Pancreas (tissue), 10 donors: ENCODE data around the gene HACD3. TPM values are rescaled to one million over a fixed set of nuclear protein-coding genes. Genes with fewer than 3 reads are reported as not detected.

Experiments
- ATAC-seq, 4 donors: fragments of 200-7000 bp; cut with Tn5 transposase; one replicate each; pipeline versions ENCODE4 v1.8.0 to v1.9.1; 2020; ENCODE audit warnings: mild to moderate bottlenecking in 4 of 4, moderate library complexity in 4 of 4
- DNase-seq, 6 donors: peaks; one replicate each; pipeline ENCODE4 v3.0.0-alpha.2; 2020
- FAIRE-seq: peaks from 2 replicates; lab custom pipeline; 2012; peaks lifted over from hg19 to GRCh38; lab: Jason Lieb, UNC
- H3K27ac ChIP-seq, 4 donors: fragments of 200-600 bp; sonication (generic); 1 replicate in 3 of 4; 2 replicates in 1 of 4; pipeline versions ENCODE4 v1.5.0 to v1.8.0; 2020
- H3K27me3 ChIP-seq, 4 donors: fragments of 200-600 bp; one replicate each; pipeline ENCODE4 v1.8.0; 2021
- H3K36me3 ChIP-seq, 3 donors: fragments of 200-600 bp; sonication (generic) in 1 of 3; one replicate each; pipeline versions ENCODE4 v1.5.0 to v1.8.0; 2020 to 2021
- H3K4me1 ChIP-seq, 3 donors: fragments of 200-600 bp; one replicate each; pipeline ENCODE4 v1.8.0; 2021
- H3K4me3 ChIP-seq, 4 donors: fragments of 200-600 bp; sonication (generic) in 2 of 4; one replicate each; pipeline versions ENCODE4 v1.5.0 to v1.8.0; 2020 to 2021
- H3K9me3 ChIP-seq, 4 donors: fragments of 200-600 bp; one replicate each; pipeline ENCODE4 v1.8.0; 2021
- WGBS, 2 donors: extraction: QIAGEN DNeasy Blood & Tissue Kit; methylation state at CpG; one replicate each; pipeline ENCODE4 v1.1.7; 2013; 5-methylcytosine and 5-hydroxymethylcytosine counted together
- intact Hi-C, 3 donors: fragments of 100-400 bp; cut with DNase I; formaldehyde crosslinking; loops; one replicate each; pipeline versions ENCODE4 v1.11.1 to v1.14.2; 2022
- polyA plus RNA-seq, 2 donors: library from polyadenylated mRNA; stranded (reverse); fragments of 200-250 nt; gene quantifications; one replicate each; pipeline ENCODE4 v1.2.3, GENCODE V29; 2013
- total RNA-seq, 6 donors: library from RNA; stranded (reverse); fragmentation: NEBNext Ultra II Directional in 4 of 6; extraction: Animal tissue kit (Norgen Biotek cat#: 25700) in 4 of 6; gene quantifications; one replicate each; pipeline versions ENCODE4 v1.2.1 to v1.2.4, GENCODE V29; 2021 to 2023
- TF ChIP-seq, protein P1 (sequence below), 4 donors: fragments of 200-600 bp; sonication (generic) in 3 of 4; IDR thresholded peaks; one replicate each; pipeline versions ENCODE4 v1.5.0 to v1.8.0; 2021; ENCODE audit warnings: antibody characterized with exemption in 4 of 4
- donor health status: healthy with polysubstance abuse.
- donor health status: DM: no; HTN: no; CAD: no; lungs with moderate emphysema.
- donor health status: DM: no; HTN: no; CAD: no.
- donor health status: control.
- donor health status: control.
- donor health status: Bipolar disorder and iron deficiency.
- donor health status: DM: yes; HTN: yes; CAD: no.
- donor health status: DM: no; HTN: no; CAD: no.
- donor health status: DM: no; HTN: no; CAD: no.
- donor health status: DM: yes; HTN: yes; CAD: no.

The HACD3 gene
- total and polyA plus RNA-seq, 8 donors = 4.9 to 28.8 (median 17.7) TPM

DNA sequence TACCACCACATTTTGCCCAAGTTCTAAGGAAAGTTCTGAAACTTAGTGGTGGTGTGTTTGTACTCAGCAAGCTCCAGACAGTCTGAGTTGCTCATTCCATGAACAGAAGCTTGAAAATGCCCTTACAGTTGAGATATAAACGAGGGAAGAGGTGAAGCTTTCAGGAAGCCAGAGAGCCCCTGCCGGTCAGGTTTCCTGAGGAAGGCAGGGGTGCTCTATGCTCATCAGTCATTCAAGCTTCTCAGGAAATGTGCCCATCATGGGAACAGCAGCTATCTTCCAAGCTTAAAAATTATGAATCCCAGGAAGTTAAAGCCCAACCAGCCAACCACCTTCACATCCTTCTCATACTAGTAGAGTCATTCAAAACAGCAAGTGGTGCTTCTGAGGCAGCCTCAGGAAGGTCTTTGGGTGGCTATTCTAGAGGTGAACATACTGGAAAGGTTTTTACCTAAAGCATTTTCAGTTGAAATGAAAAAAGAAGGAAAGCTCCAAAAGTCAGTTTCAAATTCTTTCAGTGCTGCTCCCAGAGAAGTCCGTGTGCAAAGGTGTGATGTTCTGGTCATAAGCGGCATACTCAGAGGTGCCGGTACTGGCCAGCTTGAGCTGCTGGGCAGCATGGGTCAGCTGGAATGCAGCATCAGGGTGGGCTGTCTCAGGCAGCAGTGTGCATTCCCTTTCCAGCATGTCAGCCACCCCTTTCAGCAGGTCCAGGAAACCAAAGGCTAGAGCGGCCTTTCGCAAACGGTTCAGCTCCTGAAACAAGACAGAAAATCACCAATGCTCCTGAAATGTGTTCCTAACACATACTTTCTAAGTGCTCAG is 48.9 kb downstream of the HACD3 start:
- Histone ChIP-seq H3K4me3 (no peak overlapping the region), H3K36me3 (peaks cover 0 to 30% (median 6%) of the 10 kb centered on the region in 3 donors), H3K4me1 (peaks cover 0 to 6% (median 0%) of the 10 kb centered on the region in 3 donors), H3K27ac (no peak overlapping the region), H3K27me3 (no peaks in the 10 kb centered on the region), H3K9me3 (no peaks in the 10 kb centered on the region)
- intact Hi-C loops = no loop called here
- FAIRE-seq = no peak
- WGBS, 2 donors = 80 to 82% methylated on average over 8 of the region's 8 CpGs
- no peak for DNase-seq
- no peak for ATAC-seq
- TF ChIP-seq, protein P1, sequence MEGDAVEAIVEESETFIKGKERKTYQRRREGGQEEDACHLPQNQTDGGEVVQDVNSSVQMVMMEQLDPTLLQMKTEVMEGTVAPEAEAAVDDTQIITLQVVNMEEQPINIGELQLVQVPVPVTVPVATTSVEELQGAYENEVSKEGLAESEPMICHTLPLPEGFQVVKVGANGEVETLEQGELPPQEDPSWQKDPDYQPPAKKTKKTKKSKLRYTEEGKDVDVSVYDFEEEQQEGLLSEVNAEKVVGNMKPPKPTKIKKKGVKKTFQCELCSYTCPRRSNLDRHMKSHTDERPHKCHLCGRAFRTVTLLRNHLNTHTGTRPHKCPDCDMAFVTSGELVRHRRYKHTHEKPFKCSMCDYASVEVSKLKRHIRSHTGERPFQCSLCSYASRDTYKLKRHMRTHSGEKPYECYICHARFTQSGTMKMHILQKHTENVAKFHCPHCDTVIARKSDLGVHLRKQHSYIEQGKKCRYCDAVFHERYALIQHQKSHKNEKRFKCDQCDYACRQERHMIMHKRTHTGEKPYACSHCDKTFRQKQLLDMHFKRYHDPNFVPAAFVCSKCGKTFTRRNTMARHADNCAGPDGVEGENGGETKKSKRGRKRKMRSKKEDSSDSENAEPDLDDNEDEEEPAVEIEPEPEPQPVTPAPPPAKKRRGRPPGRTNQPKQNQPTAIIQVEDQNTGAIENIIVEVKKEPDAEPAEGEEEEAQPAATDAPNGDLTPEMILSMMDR (IDR thresholded peaks at IDR 0.05) = no peak

DNA sequence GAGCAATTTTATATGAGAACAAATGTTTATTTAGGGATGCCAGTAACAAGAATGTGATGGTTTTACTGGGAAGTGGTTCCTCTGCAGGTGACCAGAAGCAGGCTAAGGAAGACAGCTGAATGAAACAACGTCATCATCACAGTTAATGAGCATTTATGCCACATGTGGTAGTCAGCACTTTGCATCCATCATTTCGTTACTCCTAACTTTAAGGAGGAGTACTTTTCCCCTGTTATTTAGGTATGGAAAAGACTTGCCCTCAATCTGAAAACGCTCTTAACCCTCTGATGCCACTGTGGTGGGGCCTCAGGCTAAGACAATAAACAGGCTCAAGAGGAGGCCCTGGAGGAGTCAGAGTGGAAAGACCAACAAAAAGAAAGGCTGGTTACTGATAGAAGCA is 49.5 kb downstream of the HACD3 start:
- Histone ChIP-seq H3K9me3 (no peaks in the 10 kb centered on the region), H3K27me3 (no peaks in the 10 kb centered on the region), H3K4me1 (peaks cover 0 to 6% (median 0%) of the 10 kb centered on the region in 3 donors), H3K27ac (no peak overlapping the region), H3K4me3 (no peak overlapping the region), H3K36me3 (peaks cover 0 to 32% (median 6%) of the 10 kb centered on the region in 3 donors)
- DNase-seq (no peak), ATAC-seq (no peak), FAIRE-seq (no peak)
- WGBS, 2 donors = 89 to 90% methylated on average over 3 of the region's 3 CpGs
- intact Hi-C loops = no loop called here
- TF ChIP-seq, protein P1 (IDR thresholded peaks at IDR 0.05) = no peak

DNA sequence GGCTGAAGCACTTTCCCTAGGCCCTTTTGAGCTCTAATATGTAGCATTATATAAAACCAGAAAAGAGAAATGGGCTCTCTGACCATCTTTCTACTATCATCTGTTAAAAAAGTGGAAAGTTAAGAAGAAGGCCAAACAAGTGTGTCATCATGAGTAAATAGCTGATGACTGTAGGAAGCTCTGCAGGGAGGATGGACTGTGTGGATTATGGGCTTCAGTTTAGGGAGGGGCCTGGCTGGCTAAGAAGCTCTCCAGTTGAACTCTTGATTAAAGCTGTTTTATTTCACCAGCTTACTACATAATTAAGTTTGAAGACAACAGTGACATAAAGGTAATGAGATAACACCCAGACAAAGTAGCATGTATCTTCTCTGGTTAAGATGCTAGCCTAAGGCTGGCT is 50.0 kb downstream of the HACD3 start:
- Histone ChIP-seq H3K27me3 (no peaks in the 10 kb centered on the region), H3K4me3 (no peak overlapping the region), H3K9me3 (no peaks in the 10 kb centered on the region), H3K36me3 (peaks cover 0 to 32% (median 6%) of the 10 kb centered on the region in 3 donors), H3K27ac (no peak overlapping the region), H3K4me1 (peaks cover 0 to 6% (median 0%) of the 10 kb centered on the region in 3 donors)
- TF ChIP-seq, protein P1 (IDR thresholded peaks at IDR 0.05) = no peak
- DNase-seq = no peak
- intact Hi-C loops = no loop called here
- ATAC-seq = no peak
- no peak for FAIRE-seq

DNA sequence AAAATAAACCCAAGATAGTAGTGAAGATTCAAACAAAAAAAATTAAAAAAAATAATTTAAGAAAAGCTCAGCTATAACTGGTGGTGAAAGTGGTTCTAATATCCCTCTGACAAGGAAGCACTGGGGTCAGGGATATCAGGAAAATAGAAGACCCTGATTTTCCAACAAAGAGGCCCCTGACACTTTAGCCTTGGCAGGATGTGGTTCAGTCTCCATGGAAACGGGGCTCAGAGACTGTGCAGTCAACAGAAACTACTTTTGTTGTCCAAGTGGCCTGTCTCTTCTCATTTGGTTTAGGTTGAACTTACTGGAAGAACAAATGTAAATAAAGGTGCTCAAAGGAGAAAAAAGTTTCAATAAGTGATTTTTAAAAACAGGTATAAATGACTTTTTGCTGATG is 53.4 kb downstream of the HACD3 start:
- Histone ChIP-seq H3K4me3 (no peak overlapping the region), H3K4me1 (peaks cover 0 to 6% (median 0%) of the 10 kb centered on the region in 3 donors), H3K36me3 (peaks cover 0 to 32% (median 6%) of the 10 kb centered on the region in 3 donors), H3K9me3 (no peaks in the 10 kb centered on the region), H3K27me3 (no peaks in the 10 kb centered on the region), H3K27ac (peak overlapping the region in 1 of 4 donors; percentile 31)
- FAIRE-seq (no peak), ATAC-seq (no peak), DNase-seq (no peak)
- intact Hi-C loops = no loop called here
- 50 to 73% methylated on average over 1 of the region's 1 CpG for WGBS, 2 donors
- TF ChIP-seq, protein P1 (IDR thresholded peaks at IDR 0.05) = no peak

DNA sequence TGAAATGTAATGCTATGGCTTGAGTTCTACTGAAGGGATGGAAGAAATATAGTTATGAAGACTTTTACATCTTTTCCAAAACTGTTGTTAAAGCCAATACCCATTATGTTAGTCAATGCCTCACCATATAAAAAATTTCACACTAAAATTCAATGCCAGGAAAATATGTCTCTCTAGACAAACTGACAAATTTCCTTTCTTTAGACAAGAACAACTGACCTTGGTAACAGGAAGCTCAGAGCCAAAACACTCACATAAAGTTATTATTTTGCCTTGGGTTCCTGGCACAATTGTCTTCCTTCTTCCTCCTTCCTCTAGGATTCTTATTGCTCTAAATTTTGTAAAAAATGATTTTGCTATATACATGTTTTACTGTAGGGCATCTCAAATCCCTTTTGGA is 54.0 kb downstream of the HACD3 start:
- H3K4me1 ChIP-seq = peaks cover 0 to 6% (median 0%) of the 10 kb centered on the region in 3 donors
- TF ChIP-seq, protein P1 (IDR thresholded peaks at IDR 0.05) = no peak
- H3K27ac ChIP-seq = peak overlapping the region in 1 of 4 donors; percentile 31
- intact Hi-C loops = no loop called here
- H3K9me3 ChIP-seq = no peaks in the 10 kb centered on the region
- no peaks in the 10 kb centered on the region for H3K27me3 ChIP-seq
- FAIRE-seq (no peak), DNase-seq (no peak), ATAC-seq (no peak)
- no peak overlapping the region for H3K4me3 ChIP-seq
- peaks cover 0 to 26% (median 3%) of the 10 kb centered on the region in 3 donors for H3K36me3 ChIP-seq
